Parathyroid adenoma (tissue), 2 donors: ENCODE measurements around the gene MRPS31.

Experiments
- H2AFZ ChIP-seq: fragments of 300-600 bp; sonication (generic); one replicate; pipeline ENCODE4 v1.7.0; 2017; ENCODE audit warnings: antibody characterized with exemption, mild to moderate bottlenecking
- H3K27ac ChIP-seq: fragments of 300-600 bp; sonication (generic); one replicate; pipeline ENCODE4 v1.7.0; 2017
- H3K27me3 ChIP-seq: fragments of 300-600 bp; sonication (generic); one replicate; pipeline ENCODE4 v1.7.0; 2017; ENCODE audit warnings: low read length; ENCODE audit not compliant: control insufficient read depth, insufficient read depth
- H3K36me3 ChIP-seq: fragments of 300-600 bp; sonication (generic); one replicate; pipeline ENCODE4 v1.7.0; 2017; ENCODE audit warnings: low read length; ENCODE audit not compliant: control insufficient read depth, insufficient read depth
- H3K4me1 ChIP-seq: fragments of 300-600 bp; sonication (generic); one replicate; pipeline ENCODE4 v1.7.0; 2017; ENCODE audit warnings: control low read depth
- H3K4me2 ChIP-seq: fragments of 300-600 bp; sonication (generic); one replicate; pipeline ENCODE4 v1.7.0; 2017; ENCODE audit warnings: low read length
- H3K4me3 ChIP-seq: fragments of 300-600 bp; sonication (generic); one replicate; pipeline ENCODE4 v1.7.0; 2017; ENCODE audit warnings: low read depth, low read length
- H3K79me2 ChIP-seq: fragments of 300-600 bp; sonication (generic); one replicate; pipeline ENCODE4 v1.7.0; 2017; ENCODE audit warnings: control low read depth
- H3K9ac ChIP-seq: fragments of 300-600 bp; sonication (generic); one replicate; pipeline ENCODE4 v1.7.0; 2017; ENCODE audit warnings: mild to moderate bottlenecking
- H3K9me3 ChIP-seq: fragments of 300-600 bp; sonication (generic); one replicate; pipeline ENCODE4 v1.7.0; 2017; ENCODE audit warnings: low read length; ENCODE audit not compliant: control insufficient read depth
- CTCF ChIP-seq: fragments of 300-600 bp; sonication (generic); IDR thresholded peaks from one replicate; pipeline ENCODE4 v1.7.0; 2017; ENCODE audit warnings: antibody characterized with exemption, mild to moderate bottlenecking
- donor health status: primary hyperparathyroidism.

The MRPS31 gene

GRCh38 chr13:40798380-40798779 is 27.4 kb upstream of the MRPS31 start:
- Histone ChIP-seq H3K9me3 (no peaks in the 10 kb centered on the region), H3K4me3 (no peak overlapping the region), H3K9ac (no peak overlapping the region), H3K4me2 (no peak overlapping the region), H3K79me2 (no peaks in the 10 kb centered on the region), H3K36me3 (no peaks in the 10 kb centered on the region), H3K27ac (no peak overlapping the region), H3K4me1 (no peaks in the 10 kb centered on the region), H3K27me3 (no peaks in the 10 kb centered on the region), H2AFZ (no peak overlapping the region)
- no peak for TF ChIP-seq CTCF

GRCh38 chr13:40796649-40797048 is 25.7 kb upstream of the MRPS31 start:
- no peak for TF ChIP-seq CTCF
- H3K79me2 ChIP-seq = no peaks in the 10 kb centered on the region
- no peak overlapping the region for H3K4me2 ChIP-seq

GRCh38 chr13:40794414-40795368 is 23.7 kb upstream of the MRPS31 start:
- no peak overlapping the region for H3K4me3 ChIP-seq
- no peaks in the 10 kb centered on the region for H3K27me3 ChIP-seq
- TF ChIP-seq CTCF = no peak
- no peak overlapping the region for H3K9ac ChIP-seq
- H2AFZ ChIP-seq = no peak overlapping the region
- no peak overlapping the region for H3K27ac ChIP-seq
- H3K4me1 ChIP-seq = no peaks in the 10 kb centered on the region
- no peaks in the 10 kb centered on the region for H3K9me3 ChIP-seq
- no peaks in the 10 kb centered on the region for H3K36me3 ChIP-seq
- H3K79me2 ChIP-seq = no peaks in the 10 kb centered on the region
- H3K4me2 ChIP-seq = no peak overlapping the region

More at GRCh38 chr13:40796649-40797048, 25.7 kb upstream of the MRPS31 start:
- no peak overlapping the region for H2AFZ ChIP-seq
- H3K27ac ChIP-seq = no peak overlapping the region
- no peak overlapping the region for H3K9ac ChIP-seq
- H3K4me1 ChIP-seq = no peaks in the 10 kb centered on the region
- H3K27me3 ChIP-seq = no peaks in the 10 kb centered on the region
- H3K9me3 ChIP-seq = no peaks in the 10 kb centered on the region
- H3K36me3 ChIP-seq = no peaks in the 10 kb centered on the region
- no peak overlapping the region for H3K4me3 ChIP-seq

- Histone ChIP-seq H3K27ac (no peak overlapping the region), H3K4me1 (no peaks in the 10 kb centered on the region), H3K4me2 (no peak overlapping the region), H3K79me2 (no peaks in the 10 kb centered on the region), H3K4me3 (no peak overlapping the region), H3K27me3 (no peaks in the 10 kb centered on the region), H2AFZ (no peak overlapping the region), H3K9ac (no peak overlapping the region), H3K9me3 (no peaks in the 10 kb centered on the region), H3K36me3 (no peaks in the 10 kb centered on the region)
- TF ChIP-seq CTCF = no peak
Measured at GRCh38 chr13:40793339-40793738, 22.3 kb upstream of the MRPS31 start.
